8988T (cell line): Measurements from ENCODE around the gene DHH.

Experiments used
- DNase-seq: peaks from one replicate; pipeline ENCODE4 v3.0.0; 2011

DHH gene

GRCh38 chr12:49108958-49109404, 14.4 kb upstream of the DHH start:
- DNase-seq, result no peak

GRCh38 chr12:49105504-49106084, 11.0 kb upstream of the DHH start:
- no peak for DNase-seq

- DNase-seq, result no peak
These were observed 10.2 kb upstream of the DHH start for GRCh38 chr12:49104822-49105221.

- no peak for DNase-seq
These were observed 5.8 kb upstream of the DHH start for GRCh38 chr12:49100380-49100779.

- no peak for DNase-seq
These were observed 4.1 kb upstream of the DHH start for GRCh38 chr12:49098703-49099102.

GRCh38 chr12:49098035-49098451, 3.4 kb upstream of the DHH start:
- DNase-seq, result peak; percentile 73

GRCh38 chr12:49097381-49097780, 2.8 kb upstream of the DHH start:
- no peak for DNase-seq

GRCh38 chr12:49094975-49095365, 369 bp upstream of the DHH start:
- no peak for DNase-seq

- DNase-seq, result peak; percentile 30
These were observed 825 bp downstream of the DHH start for GRCh38 chr12:49093792-49094159.

GRCh38 chr12:49092816-49093406, 1.7 kb downstream of the DHH start:
- DNase-seq, result peak; percentile 29

GRCh38 chr12:49092086-49092815, 2.4 kb downstream of the DHH start:
- peak; percentile 98 for DNase-seq

- DNase-seq, result no peak
These were observed 2.8 kb downstream of the DHH start for GRCh38 chr12:49091836-49092085.

GRCh38 chr12:49091056-49091835, 3.4 kb downstream of the DHH start:
- peak; percentile 28 for DNase-seq

DNA sequence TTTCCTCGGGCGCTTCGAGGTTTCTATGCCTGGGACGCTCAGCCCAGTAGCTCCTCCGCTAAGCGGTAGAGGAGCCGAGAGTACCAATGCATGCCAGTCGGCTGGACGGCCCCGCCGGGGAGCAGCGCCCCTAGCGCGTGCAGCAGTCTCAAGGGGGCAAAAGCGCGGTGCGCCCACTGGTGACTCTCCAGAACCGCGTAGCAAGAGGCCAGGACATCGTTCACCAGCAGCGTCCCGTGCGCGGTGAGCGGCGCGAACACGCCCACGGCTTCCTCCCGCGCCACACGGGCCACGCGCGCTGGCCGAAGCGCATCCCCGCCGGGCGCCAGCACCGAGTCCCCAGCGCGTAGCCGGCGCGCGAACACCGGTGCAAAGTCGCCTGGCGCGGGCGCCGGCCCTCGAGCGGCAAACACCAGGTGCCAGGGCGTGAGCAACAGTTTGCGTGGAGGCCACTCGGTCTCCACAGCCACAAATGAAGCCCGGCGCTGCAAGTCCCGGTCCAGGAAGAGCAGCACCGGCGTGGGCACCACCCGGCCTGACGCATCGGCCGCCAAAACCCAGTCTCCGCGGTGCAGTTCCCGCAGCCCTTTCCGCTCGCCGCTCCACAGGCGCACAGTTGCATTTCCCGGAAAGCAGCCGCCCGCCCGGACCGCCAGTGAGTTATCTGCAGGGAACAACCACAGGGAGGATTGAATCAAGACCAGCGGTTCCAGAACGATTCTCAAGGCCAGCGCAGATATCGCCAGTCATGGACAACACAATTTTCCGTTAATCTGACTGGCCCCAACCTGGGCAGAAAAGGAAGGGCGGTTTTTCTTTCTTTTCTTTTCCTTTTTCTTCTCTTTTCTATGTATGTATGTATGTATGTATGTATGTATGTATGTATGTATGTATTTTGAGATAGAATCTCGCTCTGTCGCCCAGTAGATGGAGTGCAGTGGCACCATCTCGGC, 4.5 kb downstream of the DHH start:
- DNase-seq, result peak; percentile 60

GRCh38 chr12:49088932-49089330, 5.7 kb downstream of the DHH start:
- no peak for DNase-seq

- DNase-seq, result peak; percentile 94
These were observed 6.3 kb downstream of the DHH start for GRCh38 chr12:49088150-49088931.

GRCh38 chr12:49086116-49086515, 8.5 kb downstream of the DHH start:
- DNase-seq, result no peak

- no peak for DNase-seq
These were observed 10.2 kb downstream of the DHH start for GRCh38 chr12:49084438-49084837.

DNA sequence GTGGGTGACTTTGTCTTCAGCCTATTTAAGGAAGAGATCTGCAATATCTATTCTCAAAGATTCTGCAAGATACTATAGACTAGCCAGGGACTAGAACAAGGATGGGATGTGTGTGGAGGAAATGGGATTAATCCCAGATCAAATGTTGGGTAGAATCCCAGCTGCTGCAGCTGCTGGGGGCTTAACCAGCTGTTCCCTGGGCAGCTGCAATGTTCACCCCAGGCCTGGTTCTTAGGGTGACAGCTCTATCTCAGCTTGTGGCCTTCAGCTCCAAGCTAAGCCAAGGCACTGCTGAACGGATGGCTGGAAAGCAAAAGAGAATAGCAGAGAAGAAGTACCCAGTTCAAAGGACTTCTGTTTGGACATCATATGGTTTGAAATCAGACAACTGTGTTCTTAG, 14.8 kb downstream of the DHH start:
- DNase-seq, result no peak

- DNase-seq, result no peak
These were observed 23.6 kb downstream of the DHH start for GRCh38 chr12:49070971-49071370.

GRCh38 chr12:49069507-49070346, 24.9 kb downstream of the DHH start, which contains the start of gene RHEBL1:
Gene RHEBL1 (minus strand): TSS chr12:49069979. CDS start chr12:49069785, 194 bp downstream.
- peak; percentile 78 for DNase-seq
